GM23338 (cell line): ENCODE data around the gene DDX41. TPM values are rescaled to one million over a fixed set of nuclear protein-coding genes. Genes with fewer than 3 reads are reported as not detected.

Experiments
- ATAC-seq: fragments of 200-7000 bp; cut with Tn5 transposase; 3 replicates; pipeline ENCODE4 v1.9.1; 2020
- DNase-seq: peaks from one replicate; pipeline ENCODE4 v3.0.0-alpha.2; 2015; ENCODE audit warnings: low spot score
- H2AFZ ChIP-seq: fragments of 200-600 bp; sonication (generic); 2 replicates; pipeline ENCODE4 v1.8.0; 2016; ENCODE audit warnings: antibody characterized with exemption, mild to moderate bottlenecking, moderate library complexity
- H3F3A ChIP-seq: fragments of 200-600 bp; sonication (generic); replicated peaks from 2 replicates; pipeline ENCODE4 v1.8.0; 2017; ENCODE audit warnings: antibody characterized with exemption, mixed run types, low read depth
- H3K27ac ChIP-seq: fragments of 200-600 bp; sonication (generic); 2 replicates; pipeline ENCODE4 v1.6.1; 2016; ENCODE audit warnings: low read depth
- H3K27me3 ChIP-seq: fragments of 200-600 bp; sonication (generic); 2 replicates; pipeline ENCODE4 v1.8.0; 2016; ENCODE audit warnings: mild to moderate bottlenecking, mixed run types, moderate library complexity; ENCODE audit not compliant: insufficient read depth
- H3K36me3 ChIP-seq: fragments of 200-600 bp; sonication (generic); 2 replicates; pipeline ENCODE4 v1.8.0; 2016; ENCODE audit warnings: mild to moderate bottlenecking; ENCODE audit not compliant: insufficient read depth
- H3K4me1 ChIP-seq: fragments of 200-600 bp; sonication (generic); 2 replicates; pipeline ENCODE4 v1.8.0; 2016; ENCODE audit warnings: mild to moderate bottlenecking, moderate library complexity; ENCODE audit not compliant: insufficient read depth
- H3K4me2 ChIP-seq: fragments of 200-600 bp; sonication (generic); 2 replicates; pipeline ENCODE4 v1.7.1; 2017; ENCODE audit warnings: mixed run types
- H3K4me3 ChIP-seq: fragments of 200-600 bp; sonication (generic); 2 replicates; pipeline ENCODE4 v1.6.1; 2016; ENCODE audit warnings: mixed run types
- H3K79me2 ChIP-seq: fragments of 200-600 bp; sonication (generic); replicated peaks from 2 replicates; pipeline ENCODE4 v1.8.0; 2017; ENCODE audit warnings: mild to moderate bottlenecking; ENCODE audit not compliant: insufficient read depth
- H3K9me2 ChIP-seq: fragments of 200-600 bp; sonication (generic); 2 replicates; pipeline ENCODE4 v1.8.0; 2017; ENCODE audit not compliant: insufficient read depth
- H4K20me1 ChIP-seq: fragments of 200-600 bp; sonication (generic); replicated peaks from 2 replicates; pipeline ENCODE4 v1.8.0; 2017; ENCODE audit warnings: mild to moderate bottlenecking; ENCODE audit not compliant: insufficient read depth
- H3K27ac Mint-ChIP-seq: 2 replicates; pipeline ENCODE4 v1.8.0; 2020; ENCODE audit warnings: inconsistent platforms, mild to moderate bottlenecking, moderate library complexity, mixed read lengths
- H3K27me3 Mint-ChIP-seq: 3 replicates; pipeline ENCODE4 v1.8.0; 2022; ENCODE audit warnings: low read depth, mild to moderate bottlenecking, moderate library complexity, mixed read lengths, inconsistent platforms; ENCODE audit not compliant: insufficient read depth, poor library complexity
- H3K36me3 Mint-ChIP-seq: 3 replicates; pipeline ENCODE4 v1.8.0; 2021; ENCODE audit warnings: low read depth, mild to moderate bottlenecking, inconsistent platforms, moderate library complexity, mixed read lengths
- H3K4me1 Mint-ChIP-seq: 3 replicates; pipeline ENCODE4 v1.8.0; 2020; ENCODE audit warnings: mild to moderate bottlenecking, inconsistent platforms, mixed read lengths
- H3K4me3 Mint-ChIP-seq: 3 replicates; pipeline ENCODE4 v1.8.0; 2021; ENCODE audit warnings: moderate library complexity, mild to moderate bottlenecking, inconsistent platforms, mixed read lengths
- H3K9me3 Mint-ChIP-seq: 3 replicates; pipeline ENCODE4 v1.8.0; 2020; ENCODE audit warnings: moderate library complexity, mild to moderate bottlenecking, inconsistent platforms, mixed read lengths
- CREB1 ChIP-seq: fragments of 250-450 bp; sonication (Bioruptor Pico); IDR thresholded peaks from 2 replicates; pipeline ENCODE4 v1.5.0; 2020; ENCODE audit warnings: low read depth, mild to moderate bottlenecking, moderate library complexity
- CTCF ChIP-seq, 2 experiments: fragments of 200-600 bp in 1 of 2; sonication (generic) in 1 of 2; conservative IDR thresholded peaks; 2 replicates each; pipeline versions ENCODE4 v1.5.1 to v1.6.1; 2016 to 2017; ENCODE audit warnings: antibody characterized with exemption in 2 of 2, low read depth in 2 of 2, mild to moderate bottlenecking in 2 of 2, moderate library complexity in 1 of 2
- POLR2AphosphoS5 ChIP-seq: IDR thresholded peaks from 2 replicates; pipeline ENCODE4 v1.6.1; 2016; ENCODE audit warnings: antibody characterized with exemption, low read depth
- REST ChIP-seq: IDR thresholded peaks from one replicate; pipeline ENCODE4 v1.6.1; 2018; ENCODE audit warnings: antibody characterized with exemption; ENCODE audit not compliant: unreplicated experiment
- ZNF331 ChIP-seq: fragments of 250-450 bp; sonication (Bioruptor Pico); IDR thresholded peaks from 2 replicates; pipeline ENCODE4 v1.5.0; 2020; ENCODE audit warnings: low read depth, mild to moderate bottlenecking, moderate library complexity
- polyA plus RNA-seq: library from polyadenylated mRNA; unstranded; fragments of >200 nt; fragmentation: Nextera tagmentation; extraction: Ambion mirVana; gene quantifications from 2 replicates; pipeline ENCODE4 v1.2.1, GENCODE V29; 2016
- total RNA-seq: library from RNA; depleted of rRNA; stranded (reverse); fragments of >200 nt; shearing (Covaris generic); gene quantifications from 2 replicates; pipeline ENCODE4 v1.2.3, GENCODE V29; 2014

Gene DDX41
- total and polyA plus RNA-seq, 2 experiments from 2014 or later: 67.1 to 139 TPM

- TF ChIP-seq REST (peak; percentile 18), POLR2AphosphoS5 (peak; percentile 34; the same call in 1 of the 2 replicates)
Measured at GRCh38 chr5:177496727-177497291, 20.0 kb downstream of the DDX41 start (continued).

- peaks cover 20% of the 10 kb centered on the region for H3K79me2 ChIP-seq
- no peaks in the 10 kb centered on the region; the same call in none of the 2 replicates for H4K20me1 ChIP-seq
- H3K4me2 ChIP-seq: peak overlapping the region; percentile 99
- Mint-ChIP-seq H3K9me3 (no peaks in the 10 kb centered on the region), H3K4me3 (peak overlapping the region; percentile 79), H3K27ac (peak overlapping the region; percentile 97), H3K36me3 (peaks cover 24% of the 10 kb centered on the region), H3K27me3 (peaks cover 42% of the 10 kb centered on the region), H3K4me1 (peaks cover 47% of the 10 kb centered on the region)
- H3F3A ChIP-seq: peaks cover 37% of the 10 kb centered on the region; the same call in 1 of the 2 replicates
- H3K27ac ChIP-seq: peak overlapping the region; percentile 98
- H3K4me3 ChIP-seq: peak overlapping the region; percentile 83
- DNase-seq (peak; percentile 72), ATAC-seq (peak; percentile 10)
- no peak overlapping the region for H2AFZ ChIP-seq
- H3K36me3 ChIP-seq: no peaks in the 10 kb centered on the region
- peaks cover 42% of the 10 kb centered on the region for H3K4me1 ChIP-seq
- no peaks in the 10 kb centered on the region for H3K9me2 ChIP-seq
- TF ChIP-seq ZNF331 (CRISPR knock-in tag) (no peak), CREB1 (no peak), REST (no peak), CTCF (conservative IDR thresholded peaks at IDR 0.05; ENCODE audit: low read depth in 2 of 2) (peak in 1 of 2 experiments; percentile 38; a peak in 2 of 4 replicates)
- peaks cover 22% of the 10 kb centered on the region for H3K27me3 ChIP-seq
Measured at GRCh38 chr5:177496070-177496726, 20.6 kb downstream of the DDX41 start.
